ENCODE measurements around the gene KSR2.
"Not testable (repeated sequence)": the region's sequence is repeated elsewhere in the genome, so short reads cannot be mapped to it uniquely, and the experiment has no call there.

Gene KSR2

DNA sequence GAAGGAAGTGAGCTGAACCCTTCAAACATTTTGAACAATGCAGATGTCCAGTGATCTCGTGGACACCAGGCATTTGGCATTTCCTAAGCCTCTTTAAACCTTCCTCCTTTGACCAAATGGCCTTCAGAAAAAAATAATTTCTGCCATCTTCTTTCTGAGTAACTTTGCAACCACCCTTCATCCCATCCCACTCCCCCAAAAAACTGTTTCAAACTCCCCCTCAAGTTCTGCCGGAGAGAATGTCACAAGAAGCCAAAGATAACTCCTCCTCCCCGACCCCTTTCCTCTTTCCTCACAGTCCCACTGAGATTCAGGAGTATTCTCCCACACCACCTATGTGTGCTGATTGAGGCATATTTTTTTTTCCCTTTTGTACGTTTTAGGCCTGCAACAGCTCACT lies 1.7 kb downstream of the KSR2 start:
- DNase-seq, result no peak

DNA sequence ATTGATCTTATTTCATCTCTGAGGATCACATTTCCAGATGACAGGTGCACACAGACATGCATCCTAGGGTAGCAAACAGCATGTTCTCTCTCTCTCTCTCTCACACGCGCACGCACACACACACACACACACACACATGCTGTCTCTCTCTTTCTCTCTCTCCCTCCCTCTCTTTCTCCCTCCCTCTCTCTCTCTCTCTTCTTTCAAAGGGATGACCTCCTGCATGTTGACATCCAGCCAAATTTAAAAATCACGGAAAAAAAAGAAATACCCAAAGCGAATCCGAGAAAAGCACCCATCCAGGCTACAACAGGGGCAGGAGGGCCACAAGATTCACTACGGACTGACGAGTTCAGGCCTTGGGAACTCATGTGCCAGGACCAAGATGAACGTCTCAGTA lies 2.3 kb downstream of the KSR2 start:
- no peak for DNase-seq

DNA sequence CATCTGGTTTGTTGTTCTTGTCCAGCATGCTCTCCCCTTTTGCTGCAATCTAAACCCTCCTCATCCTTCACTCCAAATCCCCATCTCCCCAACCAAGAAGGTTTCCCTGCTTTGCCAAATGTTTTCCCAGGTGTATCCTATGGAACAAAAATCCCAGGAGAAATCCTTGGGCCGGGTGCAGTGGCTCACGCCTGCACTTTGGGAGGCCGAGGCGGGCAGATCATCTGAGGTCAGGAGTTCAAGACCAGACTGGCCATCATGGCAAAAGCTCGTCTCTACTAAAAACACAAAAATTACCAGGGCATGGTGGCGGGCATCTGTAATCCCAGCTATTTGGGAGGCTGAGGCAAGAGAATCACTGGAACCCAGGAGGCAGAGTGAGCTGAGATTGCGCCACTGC lies 5.0 kb downstream of the KSR2 start:
- DNase-seq, result no peak

DNA sequence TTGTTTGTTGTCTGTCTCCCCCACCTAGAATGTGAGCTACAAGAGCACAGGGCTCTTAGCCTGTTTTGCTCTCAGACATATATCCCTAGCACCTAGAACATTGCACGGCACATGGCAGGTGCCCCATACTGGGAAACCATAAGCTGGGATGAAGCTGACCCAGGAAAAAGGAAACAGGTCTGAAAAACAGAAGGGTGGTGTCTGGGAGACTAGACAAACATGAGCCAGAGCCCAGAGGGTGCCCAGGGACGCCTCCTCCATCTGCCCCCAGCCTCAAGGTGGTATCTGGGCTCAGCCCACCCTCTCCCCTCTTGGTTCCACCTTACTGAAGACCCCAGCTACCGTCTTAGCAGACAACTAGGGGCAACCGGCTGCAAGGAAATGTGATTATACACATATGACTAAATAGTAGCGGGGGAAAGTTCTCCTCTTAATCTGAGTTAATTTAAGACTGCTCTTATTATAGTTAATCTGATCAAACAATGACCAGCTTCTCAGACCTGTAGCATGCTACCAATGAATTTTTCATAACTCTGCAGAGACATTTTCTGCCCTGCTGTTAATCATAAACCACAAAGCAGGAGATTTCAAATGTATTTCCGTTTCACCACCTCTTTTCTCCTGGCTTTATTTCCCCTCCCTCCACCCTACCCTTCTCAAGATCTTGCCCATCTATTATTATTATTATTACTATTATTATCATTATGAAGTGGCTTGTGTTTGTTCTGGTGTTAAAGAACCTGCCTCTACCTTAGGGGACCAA lies 31.9 kb downstream of the KSR2 start:
- no peak for DNase-seq

DNA sequence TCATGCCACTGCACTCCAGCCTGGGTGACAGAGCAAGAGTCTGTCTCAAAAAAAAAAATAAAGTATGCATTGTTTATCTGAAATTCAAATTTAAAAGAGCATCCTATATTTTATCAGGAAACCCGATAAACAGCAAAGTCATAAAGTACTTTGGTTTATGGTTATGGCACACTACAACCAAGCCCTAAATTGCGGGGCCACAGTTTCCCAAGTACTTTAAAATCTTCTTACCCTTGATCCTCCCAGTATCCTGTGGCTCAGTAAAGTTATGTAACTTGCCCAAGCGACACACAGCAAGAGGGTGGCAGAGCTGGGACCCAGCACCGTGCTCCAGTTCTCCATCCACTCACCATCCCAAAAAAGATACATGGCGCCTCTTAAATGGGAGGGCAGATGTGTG lies 35.2 kb downstream of the KSR2 start:
- DNase-seq, result no peak

DNA sequence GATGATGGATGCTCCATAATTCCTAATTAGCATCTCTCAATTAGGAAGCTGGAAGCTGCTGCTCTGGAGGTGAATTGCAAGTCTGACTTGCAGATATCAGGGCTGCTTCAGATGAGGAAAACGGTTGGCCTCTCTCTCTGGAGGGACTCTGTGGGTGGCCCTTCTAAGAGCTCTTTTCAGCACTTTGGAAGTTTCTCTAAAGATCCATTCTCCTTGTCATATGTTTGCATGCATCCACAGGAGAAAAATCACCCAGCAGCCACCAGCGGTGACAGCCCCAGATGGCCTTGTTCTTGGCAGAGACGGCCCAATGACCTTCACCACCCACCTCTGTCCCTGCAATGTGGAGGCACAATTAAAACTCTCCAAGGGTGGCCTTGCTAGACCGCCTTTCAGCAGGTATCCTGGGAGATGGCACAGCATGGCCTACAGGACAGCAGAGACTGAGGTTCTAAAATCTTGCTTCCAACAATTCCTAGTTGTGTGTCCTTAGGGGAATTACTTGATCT lies 42.3 kb downstream of the KSR2 start:
- DNase-seq, result no peak

DNA sequence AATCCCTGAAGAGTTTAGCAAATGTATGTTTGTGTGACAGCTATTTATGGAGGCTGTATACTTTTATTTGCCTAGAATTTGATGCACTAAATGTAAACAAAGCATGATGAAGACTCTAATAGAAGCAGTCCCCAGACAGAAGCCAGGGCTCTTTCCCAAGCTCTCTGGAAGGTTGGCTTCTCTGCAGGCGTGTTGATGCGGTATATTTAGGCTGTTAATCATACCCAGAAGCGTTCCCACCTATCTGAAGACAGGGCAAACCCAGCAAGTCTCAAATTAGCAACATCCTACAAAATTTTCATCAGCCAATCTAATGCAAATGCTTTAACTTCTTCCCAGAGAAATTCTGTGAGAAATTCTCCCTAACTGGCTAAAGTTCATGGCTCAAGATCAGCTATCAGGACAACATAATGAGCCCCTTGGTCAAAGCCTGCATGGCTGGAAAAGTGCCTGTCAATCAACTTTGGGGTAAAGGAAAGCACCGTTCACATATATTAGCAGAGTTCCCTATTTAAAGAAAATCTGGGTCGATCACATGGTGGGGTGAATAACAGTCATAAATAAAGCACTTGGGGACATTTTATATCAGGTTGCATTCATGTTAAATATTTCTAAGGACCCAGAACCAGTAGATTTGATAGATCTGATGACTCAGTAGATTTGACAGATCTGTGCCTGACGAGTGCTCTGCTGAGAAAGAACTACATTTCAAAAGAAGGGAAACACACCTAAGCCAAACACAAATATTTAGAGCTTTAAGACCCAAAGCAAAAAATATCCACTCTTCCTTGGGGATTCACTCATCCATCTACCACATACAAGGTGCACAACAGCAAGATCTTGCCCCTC lies 46.6 kb downstream of the KSR2 start:
- DNase-seq, result no peak

DNA sequence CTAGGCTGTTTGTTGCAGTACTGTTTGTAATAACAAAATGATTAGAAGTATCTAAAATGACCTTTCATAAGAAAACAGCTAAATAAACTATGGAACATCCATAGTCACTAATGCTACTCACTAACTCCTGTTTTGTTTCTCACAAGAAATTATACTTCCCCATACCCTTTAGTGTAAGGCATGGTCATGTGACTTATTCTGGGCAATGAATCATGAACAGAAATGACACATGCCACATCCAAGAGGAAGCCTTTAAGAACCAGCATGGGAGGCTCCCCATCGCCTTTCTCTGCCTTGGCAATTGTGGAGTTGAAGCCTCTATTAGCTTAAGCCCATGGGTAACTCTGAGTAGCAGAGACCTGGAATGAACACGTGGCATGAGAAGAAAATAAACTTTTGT lies 49.3 kb downstream of the KSR2 start:
- no peak for DNase-seq

DNA sequence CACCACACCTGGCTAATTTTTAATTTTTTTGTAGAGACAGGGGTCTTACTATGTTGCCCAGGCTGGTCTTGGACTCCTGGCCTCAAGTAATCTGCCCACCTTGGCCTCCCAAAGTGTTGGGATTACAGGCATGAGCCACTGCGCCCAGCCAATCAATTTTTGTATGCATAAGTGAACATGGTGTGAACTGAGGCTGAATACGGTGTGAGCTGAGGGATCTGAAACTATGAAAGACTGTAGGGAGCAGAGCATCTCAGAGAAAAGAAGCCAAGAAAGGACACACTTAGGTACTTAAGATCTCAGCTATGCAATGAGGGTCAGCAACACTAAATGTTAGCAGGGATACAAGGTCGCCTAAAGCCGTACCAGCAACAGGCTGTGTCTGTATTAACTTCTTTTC lies 54.1 kb downstream of the KSR2 start:
- no peak for DNase-seq

DNA sequence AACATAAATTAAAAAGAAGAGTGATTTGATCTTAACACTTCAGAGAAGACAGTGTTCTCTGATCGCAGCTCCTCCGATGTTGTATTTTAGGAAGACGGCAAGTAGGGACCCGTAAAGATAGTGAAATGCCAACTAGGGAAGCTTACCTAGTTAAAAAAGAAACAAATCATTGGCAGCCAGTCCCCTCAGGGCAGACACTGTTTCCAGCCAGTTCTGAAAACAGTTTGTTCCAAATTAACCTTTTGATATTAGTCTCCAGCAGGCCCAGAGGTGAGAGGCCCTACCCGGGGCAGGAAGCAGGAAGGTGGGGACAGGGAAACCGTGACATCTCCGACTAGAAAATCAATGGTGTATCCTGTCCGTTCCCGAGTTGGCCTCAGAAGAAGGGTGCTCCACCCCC lies 56.0 kb downstream of the KSR2 start:
- DNase-seq, result no peak

DNA sequence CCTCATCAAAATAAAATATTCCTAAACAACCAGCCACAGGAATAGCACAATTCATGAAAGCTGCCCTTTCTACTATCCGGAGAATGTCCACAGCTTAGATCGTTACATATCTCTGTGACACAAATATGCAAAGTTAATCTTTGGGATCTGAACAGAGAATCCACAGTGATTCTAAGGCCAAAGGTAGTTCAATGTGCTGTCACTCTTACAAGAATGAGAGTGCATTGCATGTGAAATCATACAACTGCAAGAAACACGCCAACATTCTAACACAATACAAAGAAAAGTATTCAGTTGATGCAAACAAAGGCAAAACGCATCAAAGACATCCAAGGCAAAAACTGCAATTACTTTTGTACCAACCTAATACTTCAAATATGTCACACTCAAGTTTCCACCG lies 60.4 kb downstream of the KSR2 start:
- no peak for DNase-seq

DNA sequence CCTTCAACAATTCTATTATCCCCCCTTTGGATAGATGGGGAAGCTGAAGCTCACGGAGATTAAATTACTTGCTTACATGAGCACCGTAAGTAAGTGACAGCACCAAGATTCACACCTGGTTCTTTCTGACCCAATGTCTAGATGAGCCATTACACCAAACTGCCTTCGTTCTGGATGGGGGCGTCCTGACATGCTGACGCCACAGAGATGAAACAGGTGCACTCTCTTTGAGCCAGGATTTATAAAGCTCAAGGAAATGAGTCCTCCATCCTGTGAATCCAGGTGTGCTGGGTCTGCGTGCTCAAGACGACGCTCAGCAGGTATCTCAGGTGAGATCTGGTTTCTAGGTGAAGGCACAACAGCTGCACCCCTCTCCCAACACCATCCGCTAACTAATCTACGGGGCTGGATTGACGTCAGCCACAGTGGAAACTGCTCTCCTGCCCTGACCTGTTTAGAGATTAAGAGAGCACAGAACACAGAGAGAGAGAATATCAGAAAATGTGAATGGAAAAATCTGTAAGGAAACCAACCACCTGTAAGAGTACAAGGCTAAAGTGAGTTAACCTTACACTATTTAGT lies 61.6 kb downstream of the KSR2 start:
- no peak for DNase-seq

DNA sequence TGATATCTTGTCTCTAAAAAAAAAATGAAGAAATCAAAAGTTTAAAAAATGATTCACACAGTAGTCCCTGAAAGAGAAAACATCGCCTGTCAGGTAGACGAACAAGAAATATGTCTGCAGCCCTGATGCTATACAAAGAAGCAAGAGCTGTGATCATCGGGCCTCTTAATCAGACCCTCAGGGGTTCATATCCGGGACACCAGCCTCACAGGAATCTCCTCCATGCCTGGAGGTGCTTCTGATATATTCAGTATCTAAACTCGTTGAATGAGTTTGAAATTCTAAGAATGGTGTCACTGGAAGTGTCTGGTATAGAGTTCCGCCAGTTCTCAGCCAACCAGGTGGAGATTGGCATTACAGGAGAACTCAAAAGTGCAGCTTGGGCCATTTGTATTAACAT lies 64.7 kb downstream of the KSR2 start:
- DNase-seq, result no peak

DNA sequence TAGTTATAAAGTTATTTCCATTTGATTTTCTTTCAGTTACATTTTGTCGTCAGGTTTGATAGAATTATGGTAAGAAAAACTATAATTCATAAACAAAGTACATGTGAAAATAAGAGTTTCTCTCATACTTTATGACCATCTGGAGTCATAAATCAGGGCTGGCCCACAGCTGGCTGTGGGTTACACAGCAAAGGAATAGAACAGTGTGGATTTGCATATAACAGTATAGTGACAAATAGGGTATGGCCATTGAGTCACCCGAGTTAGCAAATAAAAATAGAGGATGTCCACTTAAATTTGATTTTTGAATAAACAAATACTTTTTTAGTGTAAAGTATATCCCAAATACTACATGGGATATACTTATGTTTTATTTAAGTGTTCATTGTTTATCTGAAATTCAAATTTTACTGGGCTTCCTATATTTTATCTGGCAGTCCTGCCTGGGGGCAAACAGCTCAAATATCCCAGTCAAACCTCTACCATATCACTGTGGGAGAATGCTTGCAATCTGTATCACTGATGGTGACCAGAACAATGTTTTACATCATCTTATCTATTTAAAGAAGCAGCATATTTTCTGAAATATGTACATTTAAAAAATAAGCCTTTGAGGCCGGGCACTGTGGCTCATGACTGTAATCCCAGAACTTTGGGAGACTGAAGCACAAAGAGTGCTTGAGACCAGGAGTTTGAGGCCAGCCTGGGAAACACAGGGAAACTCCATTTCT lies 65.5 kb downstream of the KSR2 start:
- DNase-seq, result no peak

DNA sequence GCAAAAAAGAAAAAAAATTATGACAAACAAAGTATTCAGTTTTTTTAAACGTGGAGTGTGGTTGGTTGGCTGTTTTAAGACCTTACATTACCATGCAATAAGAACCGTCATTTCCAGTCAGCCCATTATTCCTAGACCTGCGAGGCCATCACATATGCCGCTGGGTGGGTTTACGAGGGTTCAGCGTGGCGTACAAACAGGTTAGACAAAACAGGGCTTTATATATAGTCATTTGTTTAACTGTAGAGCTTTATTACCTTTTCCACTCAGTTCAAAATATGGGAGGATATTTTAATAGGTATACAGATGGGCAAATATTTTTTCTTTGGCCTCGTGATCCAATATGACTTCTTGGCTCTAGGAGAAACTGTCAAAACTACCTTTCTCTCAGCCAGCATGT lies 67.2 kb downstream of the KSR2 start:
- DNase-seq, result no peak

DNA sequence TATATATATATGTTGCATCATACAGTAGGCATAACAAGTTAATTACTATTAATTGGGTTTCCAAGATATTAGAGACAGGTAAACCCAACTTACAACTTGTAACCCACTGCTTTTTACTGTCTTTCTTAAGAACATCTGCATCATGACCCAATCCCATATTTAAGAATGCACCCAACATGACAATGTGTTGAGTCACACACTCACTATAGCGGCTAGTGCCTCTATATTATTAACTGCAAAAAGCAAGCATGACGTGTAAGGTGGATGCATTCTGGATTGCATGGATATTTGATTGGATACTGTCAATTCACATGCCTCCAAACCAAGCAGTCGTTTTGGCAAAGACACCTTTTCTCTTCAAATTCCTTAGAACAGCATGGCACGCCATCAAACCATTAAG lies 68.2 kb downstream of the KSR2 start:
- no peak for DNase-seq

DNA sequence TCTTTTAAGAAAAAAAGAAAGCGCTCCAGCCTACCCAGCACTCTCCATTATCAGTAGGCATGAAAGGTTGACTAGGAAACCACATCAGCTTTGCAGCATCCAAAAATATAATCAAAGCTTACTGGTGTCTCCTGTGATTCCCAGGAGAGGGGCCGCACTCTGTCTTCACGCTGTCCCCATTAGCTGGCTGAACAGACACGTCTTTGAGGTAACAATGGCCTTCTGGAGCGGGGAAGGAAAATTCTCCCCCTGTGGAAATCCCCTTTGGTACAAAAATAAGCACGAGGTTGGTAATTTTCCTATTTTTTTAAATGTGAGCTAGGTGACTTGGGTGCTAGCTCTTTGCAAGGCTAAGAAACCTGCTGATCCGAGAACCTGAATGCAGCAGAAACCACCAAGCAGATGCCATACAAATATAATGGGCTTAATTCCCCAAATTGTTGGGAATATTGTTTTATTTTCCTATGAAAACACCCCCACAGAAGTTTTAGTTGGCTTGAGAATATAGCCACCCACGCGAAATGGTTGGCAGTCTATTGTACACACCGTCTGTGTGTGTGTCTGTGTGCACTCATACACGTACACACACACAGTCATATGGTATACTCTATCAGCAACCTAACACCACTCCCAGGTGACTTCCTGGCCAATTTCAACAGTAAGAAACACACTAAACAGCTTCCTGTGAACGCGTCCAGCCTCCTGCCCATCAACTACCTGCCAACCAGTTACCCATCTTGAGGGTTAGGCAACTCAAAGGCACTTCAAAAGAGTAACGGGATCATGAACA lies 71.2 kb downstream of the KSR2 start:
- DNase-seq, result no peak

DNA sequence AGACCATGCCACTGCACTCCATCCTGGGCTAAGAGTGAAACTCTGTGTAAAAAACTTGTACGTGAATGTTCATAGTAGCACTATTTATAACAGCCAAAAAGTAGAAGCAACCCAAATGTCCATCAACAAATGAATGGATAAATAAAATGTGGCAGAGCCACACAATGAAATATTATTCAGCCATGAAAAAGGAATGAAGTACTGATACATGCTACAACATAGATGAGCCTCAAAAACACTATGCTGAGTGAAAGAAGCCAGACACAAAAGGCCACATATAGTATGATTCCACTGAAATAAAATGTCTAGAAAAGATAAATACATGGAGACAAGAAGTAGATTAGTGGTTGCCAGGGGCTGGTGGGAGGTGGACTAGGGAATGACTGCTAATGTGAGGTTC lies 72.8 kb downstream of the KSR2 start:
- no peak for DNase-seq

DNA sequence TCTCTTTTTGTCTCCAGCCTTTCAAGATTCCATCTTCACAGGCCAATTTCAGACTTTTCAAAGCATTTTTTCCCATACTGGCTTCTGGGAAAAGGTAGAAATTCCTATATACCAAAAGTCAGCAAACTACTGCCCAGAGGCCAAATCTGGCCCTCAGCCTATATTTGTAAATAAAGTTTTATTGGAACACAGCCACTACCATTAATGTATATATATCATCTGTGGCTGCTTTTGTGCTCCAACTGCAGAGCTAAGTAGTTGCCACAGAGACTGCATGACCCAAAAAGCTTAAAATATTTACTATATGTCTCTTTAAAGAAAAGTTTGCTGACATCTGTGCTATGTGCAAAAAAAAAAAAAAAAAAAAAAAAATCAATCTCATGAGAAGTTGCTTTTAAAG lies 76.3 kb downstream of the KSR2 start:
- no peak for DNase-seq

DNA sequence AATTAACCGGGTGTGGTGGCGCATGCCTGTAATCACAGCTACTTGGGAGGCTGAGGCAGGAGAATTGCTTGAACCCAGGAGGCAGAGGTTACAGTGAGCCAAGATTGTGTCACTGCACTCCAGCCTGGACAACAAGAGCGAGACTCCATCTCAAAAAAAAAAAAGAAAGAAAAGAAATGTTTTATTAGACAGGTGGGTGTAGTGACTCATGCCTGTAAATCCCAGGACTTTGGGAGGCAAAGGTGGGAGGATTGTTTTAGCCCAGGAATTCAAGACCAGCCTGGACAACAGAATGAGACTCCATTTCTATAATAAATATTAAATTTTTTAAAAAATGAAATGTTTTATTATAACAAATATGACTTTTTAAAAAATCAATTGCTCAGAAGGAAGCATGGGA lies 77.5 kb downstream of the KSR2 start:
- not testable (repeated sequence) for DNase-seq

DNA sequence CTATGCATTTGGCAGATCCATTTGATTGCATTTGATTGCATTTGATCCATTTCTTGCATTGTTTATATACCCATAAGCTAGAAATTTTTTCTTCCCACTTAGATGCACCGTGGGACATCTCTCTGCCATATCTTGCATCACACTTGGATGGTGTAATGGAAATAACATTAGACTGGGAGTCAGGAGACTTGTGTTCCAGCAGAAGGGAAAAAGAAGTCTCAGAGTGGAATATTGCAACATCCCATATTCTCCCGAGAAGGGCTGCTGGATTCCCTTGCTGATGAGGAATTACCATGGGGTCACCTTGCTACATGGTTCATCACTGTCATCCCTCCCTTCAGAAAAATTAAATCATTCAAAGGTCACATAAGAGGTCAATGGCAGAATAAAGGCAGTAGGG lies 78.1 kb downstream of the KSR2 start:
- no peak for DNase-seq

DNA sequence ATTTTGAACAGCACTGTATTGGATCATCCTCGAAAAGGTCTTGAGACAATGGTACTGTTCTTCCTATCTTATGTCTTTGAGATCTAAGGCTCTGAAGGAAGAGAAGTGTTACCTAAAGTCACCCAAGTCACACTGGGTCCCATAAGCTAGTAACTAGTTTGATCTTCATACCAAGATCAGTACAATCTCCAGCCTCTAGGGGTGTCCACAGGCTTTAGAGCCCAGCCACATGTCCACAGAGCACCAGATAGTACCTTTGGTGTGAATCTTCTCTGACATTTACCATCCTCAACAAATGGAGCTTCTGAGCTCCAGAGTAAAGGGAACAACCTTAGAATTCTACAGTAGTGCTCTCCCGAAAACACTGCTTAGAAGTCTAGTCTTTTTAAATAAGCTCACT lies 78.7 kb downstream of the KSR2 start:
- DNase-seq, result no peak

Data from activated CD4-positive, alpha-beta T cell treated with anti-CD3 and anti-CD28 coated beads, Interleukin-2, amount 50 U/mL, for 16 hours (primary cell).